Liver (tissue), 10 donors: ENCODE results near the gene MCM10. TPM values are rescaled to one million over a fixed set of nuclear protein-coding genes. Genes with fewer than 3 reads are reported as not detected.

ENCODE experiments used
- DNase-seq: peaks from one replicate; pipeline ENCODE4 v3.0.0-alpha.2; 2017; ENCODE audit warnings: low spot score
- H3K27ac ChIP-seq, 2 donors: one replicate each; pipeline ENCODE4 v1.7.0; 2013; ENCODE audit warnings: inconsistent platforms in 2 of 2, low read length in 2 of 2, control low read depth in 1 of 2, low read depth in 1 of 2, mild to moderate bottlenecking in 1 of 2
- H3K27me3 ChIP-seq, 4 donors: one replicate each; pipeline versions ENCODE4 v1.6.1 to v1.7.0; 2013; ENCODE audit warnings: low read length in 3 of 4, inconsistent platforms in 1 of 4, mild to moderate bottlenecking in 1 of 4, moderate library complexity in 1 of 4; ENCODE audit not compliant: control insufficient read depth in 4 of 4, insufficient read depth in 4 of 4
- H3K36me3 ChIP-seq, 4 donors: one replicate each; pipeline versions ENCODE4 v1.6.1 to v1.7.0; 2013; ENCODE audit warnings: low read length in 3 of 4, mild to moderate bottlenecking in 3 of 4, low read depth in 1 of 4, moderate library complexity in 1 of 4; ENCODE audit not compliant: control insufficient read depth in 4 of 4, insufficient read depth in 3 of 4
- H3K4me1 ChIP-seq, 4 donors: one replicate each; pipeline versions ENCODE4 v1.6.1 to v1.7.0; 2013; ENCODE audit warnings: low read length in 3 of 4, mild to moderate bottlenecking in 3 of 4, moderate library complexity in 1 of 4; ENCODE audit not compliant: control insufficient read depth in 4 of 4, insufficient read depth in 4 of 4
- H3K4me3 ChIP-seq, 3 donors: one replicate each; pipeline versions ENCODE4 v1.6.1 to v1.7.0; 2013; ENCODE audit warnings: low read length in 3 of 3, control low read depth in 1 of 3, low read depth in 1 of 3, mild to moderate bottlenecking in 1 of 3
- H3K9ac ChIP-seq, 2 donors: one replicate each; pipeline ENCODE4 v1.7.0; 2013; ENCODE audit warnings: low read length in 2 of 2, mild to moderate bottlenecking in 2 of 2, moderate library complexity in 2 of 2, control low read depth in 1 of 2, low read depth in 1 of 2
- H3K9me3 ChIP-seq, 4 donors: one replicate each; pipeline versions ENCODE4 v1.6.1 to v1.7.0; 2013; ENCODE audit warnings: low read length in 3 of 4; ENCODE audit not compliant: control insufficient read depth in 4 of 4
- CTCF ChIP-seq: fragments of 150-350 bp; IDR thresholded peaks from 2 replicates; pipeline ENCODE4 v1.5.1; 2017; ENCODE audit warnings: improper control_type of control experiment, low read depth, low read length; ENCODE audit not compliant: missing input control
- FOXA1 ChIP-seq: IDR thresholded peaks from 2 replicates; pipeline ENCODE4 v1.6.1; 2016; ENCODE audit warnings: antibody characterized with exemption
- FOXA2 ChIP-seq: IDR thresholded peaks from 2 replicates; pipeline ENCODE4 v1.6.1; 2016; ENCODE audit warnings: antibody characterized with exemption
- GABPA ChIP-seq, 2 donors: IDR thresholded peaks in 1 of 2; conservative IDR thresholded peaks in 1 of 2; 2 replicates each; pipeline ENCODE4 v1.6.1; 2016; ENCODE audit warnings: antibody characterized with exemption in 2 of 2, mild to moderate bottlenecking in 1 of 2, moderate library complexity in 1 of 2
- HNF4A ChIP-seq, 2 donors: conservative IDR thresholded peaks; 2 replicates each; pipeline ENCODE4 v1.6.1; 2016; ENCODE audit warnings: antibody characterized with exemption in 2 of 2, mild to moderate bottlenecking in 2 of 2
- HNF4G ChIP-seq: IDR thresholded peaks from 2 replicates; pipeline ENCODE4 v1.6.1; 2016; ENCODE audit warnings: antibody characterized with exemption
- JUND ChIP-seq, 2 donors: IDR thresholded peaks; 2 replicates each; pipeline ENCODE4 v1.6.1; 2016; ENCODE audit warnings: antibody characterized with exemption in 2 of 2
- NR2F2 ChIP-seq: IDR thresholded peaks from 2 replicates; pipeline ENCODE4 v1.6.1; 2016; ENCODE audit warnings: antibody characterized with exemption
- RAD21 ChIP-seq, 2 donors: IDR thresholded peaks; 2 replicates each; pipeline ENCODE4 v1.6.1; 2016; ENCODE audit warnings: antibody characterized with exemption in 2 of 2, mild to moderate bottlenecking in 2 of 2
- RXRA ChIP-seq, 2 donors: IDR thresholded peaks; 2 replicates each; pipeline ENCODE4 v1.6.1; 2017 to 2018; ENCODE audit warnings: antibody characterized with exemption in 2 of 2, mild to moderate bottlenecking in 1 of 2
- SP1 ChIP-seq: IDR thresholded peaks from 2 replicates; pipeline ENCODE4 v1.6.1; 2018; ENCODE audit warnings: antibody characterized with exemption, mild to moderate bottlenecking
- YY1 ChIP-seq: IDR thresholded peaks from 2 replicates; pipeline ENCODE4 v1.6.1; 2016; ENCODE audit warnings: antibody characterized with exemption, mild to moderate bottlenecking
- ZBTB33 ChIP-seq: IDR thresholded peaks from 2 replicates; pipeline ENCODE4 v1.6.1; 2016; ENCODE audit warnings: antibody characterized with exemption
- WGBS: extraction: QIAGEN DNeasy Blood & Tissue Kit; methylation state at CpG from one replicate; pipeline ENCODE4 v1.1.7; 2013; 5-methylcytosine and 5-hydroxymethylcytosine counted together
- polyA plus RNA-seq, 2 donors: library from polyadenylated mRNA; stranded (reverse) in 1 of 2; unstranded in 1 of 2; fragments of 200-250 nt in 1 of 2; fragments of >200 nt in 1 of 2; fragmentation: Nextera tagmentation in 1 of 2; extraction: Ambion mirVana in 1 of 2; gene quantifications; one replicate each; pipeline versions ENCODE4 v1.2.1 to v1.2.3, GENCODE V29; 2013 to 2015
- small RNA-seq: library from RNA; depleted of rRNA; stranded (forward); fragments of <200 nt; gene quantifications from one replicate; pipeline ENCODE3, GENCODE V24; 2014
- total RNA-seq, 2 donors: library from RNA; depleted of rRNA; stranded (reverse); fragments of >200 nt; gene quantifications; one replicate each; pipeline ENCODE4 v1.2.3, GENCODE V29; 2014
- TF ChIP-seq, protein P1 (sequence below): IDR thresholded peaks from 2 replicates; pipeline ENCODE4 v1.6.1; 2016; ENCODE audit warnings: antibody characterized with exemption
- donor health status: healthy.
- donor health status: healthy.
- donor health status: healthy.
- donor health status: healthy.
- donor health status: healthy.

MCM10 gene
- total and polyA plus RNA-seq, 4 donors, result under 0.01 to 10.0 (median 0.34) TPM

DNA sequence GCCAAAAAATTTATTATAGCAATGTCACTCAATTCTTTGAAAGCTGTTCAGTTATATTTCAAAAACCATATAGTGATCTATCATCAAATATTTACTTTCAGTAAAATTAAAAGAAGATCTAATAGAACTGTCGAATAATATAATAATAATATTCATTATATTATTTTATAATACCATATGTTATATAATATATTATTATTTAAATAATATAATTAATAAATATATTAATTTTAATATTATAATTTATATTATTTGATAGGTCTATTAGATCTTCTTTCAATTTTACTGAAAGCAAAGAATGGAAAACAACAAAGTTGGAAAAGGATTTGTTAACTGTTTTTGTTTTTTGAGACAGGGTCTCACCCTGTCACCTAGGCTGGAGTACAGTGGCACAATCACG, 95.3 kb downstream of the MCM10 start:
- Histone ChIP-seq H3K4me1 (no peaks in the 10 kb centered on the region), H3K36me3 (no peaks in the 10 kb centered on the region), H3K9ac (no peak overlapping the region), H3K27me3 (no peaks in the 10 kb centered on the region), H3K4me3 (no peak overlapping the region), H3K27ac (no peak overlapping the region), H3K9me3 (no peaks in the 10 kb centered on the region)
- TF ChIP-seq, protein P1, sequence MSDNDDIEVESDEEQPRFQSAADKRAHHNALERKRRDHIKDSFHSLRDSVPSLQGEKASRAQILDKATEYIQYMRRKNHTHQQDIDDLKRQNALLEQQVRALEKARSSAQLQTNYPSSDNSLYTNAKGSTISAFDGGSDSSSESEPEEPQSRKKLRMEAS, result no peak
- TF ChIP-seq GABPA (IDR thresholded peaks at IDR 0.05 in 1 of 2, conservative IDR thresholded peaks at IDR 0.05 in 1 of 2) (no peak), JUND (IDR thresholded peaks at IDR 0.05) (no peak), FOXA2 (no peak), FOXA1 (no peak), CTCF (no peak), NR2F2 (no peak), HNF4G (no peak), ZBTB33 (no peak), HNF4A (conservative IDR thresholded peaks at IDR 0.05) (no peak)
- no peak for DNase-seq
- WGBS, result 87% methylated on average over 2 of the region's 2 CpGs

DNA sequence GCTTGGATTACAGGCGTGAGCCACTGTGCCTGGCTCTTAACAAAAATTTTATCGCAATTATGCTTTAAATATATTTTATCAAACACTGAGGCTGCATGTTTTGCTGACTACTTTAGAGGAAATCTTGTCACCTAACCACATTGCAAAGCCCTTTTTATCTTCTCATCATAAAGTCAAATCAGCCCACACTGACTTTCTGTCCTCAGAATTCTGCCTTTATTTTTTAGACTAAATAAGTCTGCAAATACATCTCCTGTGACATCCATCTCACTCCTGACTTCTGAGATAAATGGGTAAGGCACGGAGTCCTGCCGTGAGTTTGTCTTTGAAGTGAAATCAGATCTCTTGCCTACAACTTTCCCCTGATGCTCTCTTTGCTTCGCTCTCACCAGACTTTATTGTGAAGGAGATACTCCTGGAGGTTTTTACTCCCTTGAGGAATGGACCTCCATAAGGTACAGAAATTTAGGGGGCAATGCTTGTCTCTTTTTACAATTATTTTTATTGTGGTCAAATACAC, 96.3 kb downstream of the MCM10 start:
- Histone ChIP-seq H3K9ac (no peak overlapping the region), H3K4me1 (no peaks in the 10 kb centered on the region), H3K36me3 (no peaks in the 10 kb centered on the region), H3K4me3 (no peak overlapping the region), H3K9me3 (no peaks in the 10 kb centered on the region), H3K27me3 (no peaks in the 10 kb centered on the region), H3K27ac (no peak overlapping the region)
- DNase-seq, result no peak
- TF ChIP-seq SP1 (no peak), FOXA1 (no peak), RAD21 (IDR thresholded peaks at IDR 0.05) (no peak), RXRA (IDR thresholded peaks at IDR 0.05) (no peak), GABPA (IDR thresholded peaks at IDR 0.05 in 1 of 2, conservative IDR thresholded peaks at IDR 0.05 in 1 of 2) (no peak), ZBTB33 (no peak), NR2F2 (no peak), YY1 (no peak)
- TF ChIP-seq, protein P1, result no peak
- 87% methylated on average over 5 of the region's 5 CpGs for WGBS

Small RNA genes within 50 kb of the gene (small RNA-seq; reads per million reads assigned to genes)
- gene RNU6-6P, result not detected

Other genes with a start within 250 kb of the MCM10 start
- 1 to 10 TPM; 6.5 to 6.6 TPM for gene CCDC3, start 159.8 kb upstream of the MCM10 start, total RNA-seq
- 10 to 100 TPM in 1 of 2 donors, 1 to 10 TPM in 1; 2.2 to 12.3 TPM for gene CCDC3, start 159.8 kb upstream of the MCM10 start, polyA plus RNA-seq
- 10 to 100 TPM; 26.7 to 41.6 TPM for gene OPTN, start 61.4 kb upstream of the MCM10 start, total RNA-seq
- 10 to 100 TPM; 21.5 to 42.0 TPM for gene OPTN, start 61.4 kb upstream of the MCM10 start, polyA plus RNA-seq
- not detected for gene UCMA, start 72.8 kb downstream of the MCM10 start, total RNA-seq
- gene UCMA, start 72.8 kb downstream of the MCM10 start, polyA plus RNA-seq, result not detected
- 10 to 100 TPM; 45.4 to 70.7 TPM for gene PHYH, start 138.5 kb downstream of the MCM10 start, total RNA-seq
- gene PHYH, start 138.5 kb downstream of the MCM10 start, polyA plus RNA-seq, result 100 to 1,000 TPM; 103 to 139 TPM
- 10 to 100 TPM; 21.9 to 39.3 TPM for gene SEPHS1, start 186.7 kb downstream of the MCM10 start, total RNA-seq
- gene SEPHS1, start 186.7 kb downstream of the MCM10 start, polyA plus RNA-seq, result 10 to 100 TPM; 10.4 to 34.7 TPM